RWPE2 (cell line): ENCODE results near the gene CLASP1.

ENCODE experiments used
- ATAC-seq: fragments of 200-7000 bp; cut with Tn5 transposase; 3 replicates; pipeline ENCODE4 v1.9.1; 2021; ENCODE audit warnings: low read depth
- DNase-seq: peaks from one replicate; pipeline ENCODE4 v3.0.0-alpha.2; 2020; ENCODE audit warnings: low spot score
- H3K27ac ChIP-seq: fragments of 450-650 bp; 2 replicates; pipeline ENCODE4 v1.5.1; 2017; ENCODE audit warnings: mild to moderate bottlenecking; ENCODE audit not compliant: poor library complexity, severe bottlenecking
- H3K27me3 ChIP-seq: fragments of 250-450 bp; sonication (Bioruptor Pico); 2 replicates; pipeline ENCODE4 v1.5.1; 2021; ENCODE audit warnings: mild to moderate bottlenecking, moderate library complexity; ENCODE audit not compliant: insufficient read depth, poor library complexity, severe bottlenecking
- H3K36me3 ChIP-seq: fragments of 250-450 bp; sonication (Bioruptor Pico); 2 replicates; pipeline ENCODE4 v1.5.1; 2020; ENCODE audit warnings: low read depth, mild to moderate bottlenecking, moderate library complexity
- H3K4me1 ChIP-seq: fragments of 250-450 bp; sonication (Bioruptor Pico); 2 replicates; pipeline ENCODE4 v1.5.1; 2021; ENCODE audit warnings: mild to moderate bottlenecking, moderate library complexity; ENCODE audit not compliant: insufficient read depth, poor library complexity, severe bottlenecking
- H3K4me3 ChIP-seq: fragments of 250-450 bp; sonication (Bioruptor Pico); 2 replicates; pipeline ENCODE4 v1.5.1; 2021; ENCODE audit warnings: mild to moderate bottlenecking, moderate library complexity; ENCODE audit not compliant: severe bottlenecking
- H3K9me3 ChIP-seq: fragments of 250-450 bp; sonication (Bioruptor Pico); 2 replicates; pipeline ENCODE4 v1.5.1; 2021; ENCODE audit warnings: mild to moderate bottlenecking, moderate library complexity; ENCODE audit not compliant: severe bottlenecking
- CTCF ChIP-seq: fragments of 450-650 bp; IDR thresholded peaks from one replicate; pipeline ENCODE4 v1.5.1; 2017; ENCODE audit warnings: mild to moderate bottlenecking, moderate library complexity; ENCODE audit not compliant: poor library complexity, severe bottlenecking

Gene CLASP1

GRCh38 chr2:121570667-121571055, 78.6 kb downstream of the CLASP1 start:
- Histone ChIP-seq H3K9me3 (no peaks in the 10 kb centered on the region), H3K4me3 (no peak overlapping the region), H3K27ac (no peak overlapping the region), H3K4me1 (peaks cover 6% of the 10 kb centered on the region), H3K27me3 (no peaks in the 10 kb centered on the region), H3K36me3 (no peaks in the 10 kb centered on the region)
- no peak for ATAC-seq
- TF ChIP-seq CTCF = no peak
- no peak for DNase-seq

GRCh38 chr2:121570036-121570666, 79.1 kb downstream of the CLASP1 start:
- Histone ChIP-seq H3K4me1 (peaks cover 6% of the 10 kb centered on the region), H3K27me3 (no peaks in the 10 kb centered on the region), H3K27ac (no peak overlapping the region), H3K9me3 (no peaks in the 10 kb centered on the region), H3K4me3 (no peak overlapping the region), H3K36me3 (no peaks in the 10 kb centered on the region)
- no peak for ATAC-seq
- no peak for DNase-seq
- no peak for TF ChIP-seq CTCF

GRCh38 chr2:121567957-121568409, 81.3 kb downstream of the CLASP1 start:
- no peak overlapping the region for H3K27ac ChIP-seq
- TF ChIP-seq CTCF = no peak
- no peak overlapping the region for H3K4me3 ChIP-seq
- no peaks in the 10 kb centered on the region for H3K9me3 ChIP-seq
- DNase-seq = no peak
- peaks cover 5% of the 10 kb centered on the region for H3K4me1 ChIP-seq
- H3K36me3 ChIP-seq = no peaks in the 10 kb centered on the region
- H3K27me3 ChIP-seq = no peaks in the 10 kb centered on the region
- ATAC-seq = no peak

DNA sequence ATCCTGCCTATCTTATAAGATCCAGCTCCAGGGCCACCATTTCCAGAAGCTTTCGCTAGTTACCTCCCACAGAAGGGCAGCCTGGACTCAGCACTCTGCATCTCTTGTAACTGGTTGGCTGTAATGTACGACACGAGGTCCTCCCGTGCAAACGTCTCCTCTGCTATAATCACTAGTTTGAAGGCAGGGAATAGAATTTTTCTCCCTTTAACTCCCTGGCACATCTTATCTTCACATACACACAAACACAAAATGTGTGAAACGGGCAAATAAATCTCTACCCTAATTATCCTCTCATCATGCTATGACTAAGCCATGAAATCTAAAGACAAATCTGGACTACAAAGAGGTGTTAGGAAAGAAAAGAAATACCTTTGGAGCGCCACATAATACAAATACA, 81.8 kb downstream of the CLASP1 start:
- Histone ChIP-seq H3K36me3 (no peaks in the 10 kb centered on the region), H3K4me1 (peaks cover 6% of the 10 kb centered on the region), H3K27me3 (no peaks in the 10 kb centered on the region), H3K9me3 (no peaks in the 10 kb centered on the region), H3K27ac (no peak overlapping the region), H3K4me3 (no peak overlapping the region)
- ATAC-seq = no peak
- TF ChIP-seq CTCF = no peak
- DNase-seq = no peak
